K562 (cell line): ENCODE results near the gene MEF2C. TPM values are rescaled to one million over a fixed set of nuclear protein-coding genes. Genes with fewer than 3 reads are reported as not detected.

Source experiments
- ATAC-seq: fragments of 200-7000 bp; cut with Tn5 transposase; 3 replicates; pipeline ENCODE4 v1.9.1; 2020; ENCODE audit warnings: moderate library complexity
- BruUV-seq: library from RNA; stranded (reverse); fragments of 400-500 nt; replicated peaks from 2 replicates; lab custom pipeline; 2021; lab: Mats Ljungman, UMichigan
- CTCF ChIA-PET: fragments of 300-600 bp; formaldehyde crosslinking; extraction: SDS; loops from one replicate; lab custom pipeline; 2021; ENCODE audit warnings: low intra/inter-chr PET ratio; lab: Yijun Ruan, JAX
- POLR2A ChIA-PET: fragments of 300-600, 350-650 bp; sonication (Branson Sonifier 250); formaldehyde crosslinking; extraction: SDS; loops from one replicate; lab custom pipeline; 2021; ENCODE audit warnings: antibody characterized with exemption, inconsistent platforms; lab: Yijun Ruan, JAX
- DNase-seq, 4 experiments: peaks; one replicate each; pipeline versions ENCODE4 v3.0.0 to v3.0.0-alpha.2; 2011 to 2018; ENCODE audit warnings: low spot score in 3 of 4, mixed read lengths in 3 of 4; ENCODE audit errors: extremely low read depth in 1 of 4
- FAIRE-seq: peaks from 2 replicates; lab custom pipeline; 2011; peaks lifted over from hg19 to GRCh38; lab: Jason Lieb, UNC
- H2AFZ ChIP-seq: 2 replicates; pipeline ENCODE4 v1.6.0; 2011; ENCODE audit warnings: low read depth, low read length, control low read depth, inconsistent platforms
- H3K27ac ChIP-seq: fragments of 200-600 bp; 3 replicates; pipeline ENCODE4 v1.8.0; 2011; ENCODE audit warnings: low read depth, mild to moderate bottlenecking, control low read depth, inconsistent platforms, low read length, moderate library complexity, mixed read lengths; ENCODE audit errors: extremely low read depth
- H3K27me3 ChIP-seq, 2 experiments: fragments of 300-600 bp in 1 of 2; 2 replicates in 1 of 2; 3 replicates in 1 of 2; pipeline versions ENCODE4 v1.6.0 to v1.8.0; 2011; ENCODE audit warnings: inconsistent platforms in 2 of 2, low read length in 2 of 2, mild to moderate bottlenecking in 1 of 2, mixed read lengths in 1 of 2, moderate library complexity in 1 of 2; ENCODE audit not compliant: control insufficient read depth in 2 of 2, insufficient read depth in 2 of 2
- H3K36me3 ChIP-seq: fragments of 300-600 bp; 3 replicates; pipeline ENCODE4 v1.8.0; 2011; ENCODE audit warnings: mild to moderate bottlenecking, low read length, inconsistent platforms; ENCODE audit not compliant: control insufficient read depth, insufficient read depth
- H3K4me1 ChIP-seq, 2 experiments: fragments of 200-600 bp in 1 of 2; replicated peaks in 1 of 2; 2 replicates in 1 of 2; 3 replicates in 1 of 2; pipeline versions ENCODE4 v1.5.1 to v1.8.0; 2011; ENCODE audit warnings: inconsistent platforms in 2 of 2, low read length in 2 of 2, mild to moderate bottlenecking in 1 of 2, mixed read lengths in 1 of 2, moderate library complexity in 1 of 2; ENCODE audit not compliant: control insufficient read depth in 2 of 2, insufficient read depth in 2 of 2
- H3K4me2 ChIP-seq: 2 replicates; pipeline ENCODE4 v1.6.1; 2011; ENCODE audit warnings: low read length, control low read depth, inconsistent platforms, mixed read lengths; ENCODE audit not compliant: insufficient read depth
- H3K4me3 ChIP-seq: fragments of 200-600 bp; sonication (generic), shearing (Covaris generic); 2 replicates; pipeline ENCODE4 v1.5.1; 2016; ENCODE audit warnings: control low read depth, inconsistent platforms
- H3K79me2 ChIP-seq: fragments of 200-600 bp; 3 replicates; pipeline ENCODE4 v1.8.0; 2011; ENCODE audit warnings: low read length, inconsistent platforms; ENCODE audit not compliant: control insufficient read depth, insufficient read depth
- H3K9ac ChIP-seq, 2 experiments: 2 replicates each; pipeline versions ENCODE4 v1.6.0 to v1.6.1; 2011; ENCODE audit warnings: low read depth in 2 of 2, low read length in 2 of 2, control low read depth in 1 of 2, inconsistent platforms in 1 of 2, mild to moderate bottlenecking in 1 of 2, mixed read lengths in 1 of 2; ENCODE audit not compliant: insufficient read depth in 1 of 2
- H3K9me1 ChIP-seq: one replicate; pipeline ENCODE4 v1.6.0; 2011; ENCODE audit warnings: inconsistent platforms, mild to moderate bottlenecking, low read length, moderate library complexity; ENCODE audit not compliant: control insufficient read depth, insufficient read depth
- H3K9me3 ChIP-seq: replicated peaks from 2 replicates; pipeline ENCODE4 v1.5.1; 2011; ENCODE audit warnings: low read depth, low read length, inconsistent platforms; ENCODE audit not compliant: control insufficient read depth, insufficient read depth
- H4K20me1 ChIP-seq: replicated peaks from 2 replicates; pipeline ENCODE4 v1.6.1; 2011; ENCODE audit warnings: low read length, inconsistent platforms, mixed read lengths; ENCODE audit not compliant: control insufficient read depth, insufficient read depth
- ARID4B ChIP-seq: sonication (generic); formaldehyde crosslinking; IDR thresholded peaks from 2 replicates; pipeline ENCODE4 v1.8.0; 2022; ENCODE audit warnings: mild to moderate bottlenecking, missing genetic modification reagents
- CREB5 ChIP-seq: fragments of 250-450 bp; sonication (Bioruptor Pico); IDR thresholded peaks from 2 replicates; pipeline ENCODE4 v1.5.0; 2020; ENCODE audit warnings: mild to moderate bottlenecking
- ESRRA ChIP-seq: fragments of 450-650 bp; IDR thresholded peaks from 2 replicates; pipeline ENCODE4 v1.6.1; 2014; ENCODE audit warnings: low read depth, mild to moderate bottlenecking, moderate library complexity, borderline replicate concordance
- GATAD2B ChIP-seq: fragments of 450-650 bp; IDR thresholded peaks from 2 replicates; pipeline ENCODE4 v1.6.1; 2017; ENCODE audit warnings: mild to moderate bottlenecking, borderline replicate concordance
- KDM1A ChIP-seq, 2 experiments: fragments of 450-650 bp; IDR thresholded peaks; 2 replicates each; pipeline ENCODE4 v1.6.1; 2016; ENCODE audit warnings: mild to moderate bottlenecking in 2 of 2
- RBM14 ChIP-seq: fragments of 200-400 bp; formaldehyde crosslinking; IDR thresholded peaks from 2 replicates; pipeline ENCODE4 v1.6.1; 2018; ENCODE audit warnings: low read depth, mild to moderate bottlenecking, low read length, moderate library complexity, borderline replicate concordance; ENCODE audit not compliant: insufficient read depth
- THRA ChIP-seq: fragments of 450-650 bp; IDR thresholded peaks from 2 replicates; pipeline ENCODE4 v1.6.1; 2017; ENCODE audit warnings: mild to moderate bottlenecking, moderate library complexity
- ZNF511 ChIP-seq: sonication (generic); formaldehyde crosslinking; IDR thresholded peaks from 2 replicates; pipeline ENCODE4 v1.8.0; 2022; ENCODE audit warnings: mild to moderate bottlenecking, missing genetic modification reagents
- ZNF584 ChIP-seq: fragments of 200-800 bp; sonication (Bioruptor generic); IDR thresholded peaks from 2 replicates; pipeline ENCODE4 v1.6.1; 2016; ENCODE audit warnings: low read depth, mild to moderate bottlenecking, missing genetic modification characterization, missing compliant biosample characterization
- WGBS: fragments of 100-300 bp; shearing (Covaris generic); methylation state at CpG from one replicate; pipeline ENCODE4 v1.1.6; 2016; ENCODE audit warnings: low coverage, mixed read lengths; ENCODE audit not compliant: insufficient coverage; ENCODE audit errors: missing lambda C conversion rate; 5-methylcytosine and 5-hydroxymethylcytosine counted together
- in situ Hi-C: fragments of 300-500 bp; cut with MboI; formaldehyde crosslinking; loops from 4 replicates; pipeline ENCODE4 v1.15.0; 2018; ENCODE audit warnings: inconsistent platforms, mixed read lengths
- intact Hi-C: fragments of 100-400 bp; cut with micrococcal nuclease; formaldehyde crosslinking; loops from 2 replicates; pipeline ENCODE4 v1.14.2; 2022
- polyA plus RNA-seq, 8 experiments: library from polyadenylated mRNA; depleted of rRNA in 4 of 8; stranded (reverse) in 5 of 8; unstranded in 3 of 8; fragments of >200 nt; fragmentation: Nextera tagmentation in 2 of 8; fragmentation: Illumina TruSeq in 1 of 8; extraction: Ambion mirVana in 2 of 8; extraction: Trizol in 1 of 8; gene quantifications; 2 replicates each; pipeline versions ENCODE4 v1.2.1 to v1.2.3, GENCODE V29; 2011 to 2014; ENCODE audit warnings: inconsistent platforms in 1 of 8, missing spikeins in 1 of 8
- total RNA-seq, 7 experiments: library from RNA; depleted of rRNA in 6 of 7; stranded (reverse); fragments of >200 nt in 6 of 7; fragmentation: Illumina TruSeq in 2 of 7; extraction: Trizol in 2 of 7; gene quantifications; 2 replicates each; pipeline versions ENCODE4 v1.2.1 to v1.2.3, GENCODE V29; 2011 to 2021; ENCODE audit warnings: low replicate concordance in 1 of 7

Gene MEF2C
- total and polyA plus RNA-seq, 9 of the 15 experiments (the other 6 are each of a cell fraction or from before 2014, with no cell fraction given) = 25.1 to 67.8 (median 58.3) TPM

- TSS peak; percentile 88 for BruUV-seq
- in situ Hi-C loops = no loop called here
- POLR2A ChIA-PET = interaction anchor here (0.5 to 1.5 kb wide), 5 partner anchors 14 to 1155 kb away, joined by 3 to 5 read pairs (median 3); no protein-coding TSS in a partner anchor
- TF ChIP-seq ZNF511 (CRISPR knock-in tag) (peak; percentile 86; the same call in 1 of the 2 replicates), CREB5 (CRISPR knock-in tag) (no peak), ARID4B (CRISPR knock-in tag) (0 out of 2 replicates have a peak, but pooled peaks have one; percentile 56), GATAD2B (peak; percentile 25; the same call in 1 of the 2 replicates), RBM14 (no peak), ESRRA (0 out of 2 replicates have a peak, but pooled peaks have one; percentile 13), THRA (no peak), ZNF584 (CRISPR knock-in tag) (no peak), KDM1A (IDR thresholded peaks at IDR 0.05) (peak in 1 of 2 experiments; percentile 6; a peak in 1 of 4 replicates)
These were observed 1.0 kb upstream of the MEF2C start for GRCh38 chr5:88883836-88884607.

More at GRCh38 chr5:88883836-88884607, 1.0 kb upstream of the MEF2C start:
- Histone ChIP-seq H3K9me1 (no peaks in the 10 kb centered on the region), H3K9me3 (no peaks in the 10 kb centered on the region), H3K4me1 (peaks cover 3 to 8% of the 10 kb centered on the region in 2 experiments; a peak in 4 of 5 replicates), H3K9ac (peak overlapping the region; percentile 74 to 91), H2AFZ (peak overlapping the region; percentile 74), H3K36me3 (0 out of 3 replicates have a peak, but pooled peaks cover 6% of the 10 kb centered on the region), H3K4me3 (peak overlapping the region; percentile 55), H3K4me2 (peak overlapping the region; percentile 76), H4K20me1 (no peaks in the 10 kb centered on the region), H3K27me3 (no peaks in the 10 kb centered on the region), H3K27ac (peak overlapping the region; percentile 87), H3K79me2 (peaks cover 60% of the 10 kb centered on the region)
- ATAC-seq = peak; percentile 49
- no peak for FAIRE-seq
- intact Hi-C loops = loop anchor here (2.0 to 10.0 kb wide), 6 partner anchors 41 to 1523 kb away; partner anchors contain the start of gene CETN3
- peak; percentile 43 to 77 (median 52) for DNase-seq
- WGBS = 3% methylated on average over 45 of the region's 46 CpGs
- CTCF ChIA-PET = no interaction called here
